GM19023 (cell line): Measurements from ENCODE around the gene ZNF423.

Experiments used
- ATAC-seq: cut with Tn5 transposase; IDR thresholded peaks from one replicate; pipeline ENCODE4 v1.9.1; 2021; ENCODE audit warnings: mild to moderate bottlenecking, moderate library complexity; ENCODE audit not compliant: unreplicated experiment

Gene ZNF423

DNA sequence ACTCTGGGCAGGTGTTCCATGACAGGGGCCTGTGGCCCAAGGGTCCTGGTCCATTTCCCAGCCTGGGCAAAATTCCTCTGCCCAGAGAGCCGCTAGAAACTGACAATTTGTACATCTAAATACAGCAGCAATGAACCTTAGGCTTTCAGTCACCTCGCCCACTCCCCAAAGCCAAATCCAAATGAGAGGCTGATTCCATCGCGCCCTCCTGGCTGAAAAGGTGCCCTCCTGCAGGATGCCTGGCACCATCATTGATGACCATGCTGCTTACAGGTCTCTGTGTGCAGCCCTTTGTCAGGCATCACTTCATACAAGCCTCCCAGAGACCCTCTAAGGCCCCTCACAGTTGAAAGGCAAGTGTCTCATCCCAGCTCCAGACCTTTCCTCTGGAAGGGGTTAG, 367.6 kb downstream of the ZNF423 start:
- no peak for ATAC-seq

DNA sequence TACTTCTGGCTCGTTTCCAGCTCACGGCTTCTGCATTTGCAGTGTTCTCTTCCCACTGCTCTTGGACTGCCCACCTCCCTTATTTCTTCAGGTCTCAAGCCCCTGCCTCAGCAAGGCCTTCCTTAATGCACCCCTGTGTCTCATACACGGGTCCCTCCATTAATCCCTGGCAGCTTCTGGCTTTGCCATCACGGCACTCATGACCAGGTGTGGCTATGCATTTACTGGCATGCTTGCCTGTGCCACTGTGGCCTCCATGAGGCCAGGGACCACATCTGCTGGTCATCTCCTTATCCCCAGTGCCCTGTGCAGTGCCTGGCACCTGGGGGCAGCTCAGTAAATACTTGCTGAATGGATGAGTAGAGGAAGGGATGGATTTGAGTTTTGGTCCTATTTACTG, 368.2 kb downstream of the ZNF423 start:
- no peak for ATAC-seq

DNA sequence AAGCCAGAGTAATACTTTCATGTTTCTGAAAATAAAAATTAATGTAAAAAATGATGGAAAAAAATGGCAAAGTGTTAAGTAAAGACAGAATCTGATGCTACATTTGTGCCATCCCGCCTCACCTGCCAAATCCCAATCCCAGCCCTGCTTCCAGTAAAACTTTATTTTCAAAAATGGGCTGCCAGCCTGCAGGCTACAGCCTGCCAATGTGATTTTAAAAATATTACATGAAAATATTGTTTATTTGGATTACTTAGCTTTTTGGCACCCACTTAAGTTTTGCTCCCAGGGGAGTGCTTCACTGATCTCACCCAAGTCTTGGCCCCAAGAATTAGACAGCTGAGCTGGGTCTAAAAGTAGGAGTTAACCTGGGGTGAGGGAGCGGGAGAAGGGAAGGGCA, 369.5 kb downstream of the ZNF423 start:
- no peak for ATAC-seq

GRCh38 chr16:49485663-49486062, 370.2 kb downstream of the ZNF423 start:
- no peak for ATAC-seq

DNA sequence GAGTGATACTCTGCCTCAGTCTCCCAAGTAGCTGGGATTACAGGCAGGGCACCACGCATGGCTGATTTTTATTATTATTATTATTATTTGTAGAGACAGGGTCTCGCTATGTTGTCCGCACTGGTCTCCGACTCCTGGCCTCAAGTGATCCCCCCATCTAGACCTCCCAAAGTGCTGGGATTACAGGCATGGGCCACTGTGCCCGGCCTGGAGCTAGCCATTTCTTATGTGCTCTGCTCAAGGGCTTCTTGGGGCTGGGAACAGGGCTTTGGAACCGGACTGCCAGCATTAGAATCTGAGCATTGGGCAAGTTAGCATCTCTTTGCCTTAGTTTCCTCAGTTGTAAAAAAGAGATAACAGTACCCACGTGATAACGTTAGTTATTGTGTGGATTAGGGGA, 371.0 kb downstream of the ZNF423 start:
- no peak for ATAC-seq

DNA sequence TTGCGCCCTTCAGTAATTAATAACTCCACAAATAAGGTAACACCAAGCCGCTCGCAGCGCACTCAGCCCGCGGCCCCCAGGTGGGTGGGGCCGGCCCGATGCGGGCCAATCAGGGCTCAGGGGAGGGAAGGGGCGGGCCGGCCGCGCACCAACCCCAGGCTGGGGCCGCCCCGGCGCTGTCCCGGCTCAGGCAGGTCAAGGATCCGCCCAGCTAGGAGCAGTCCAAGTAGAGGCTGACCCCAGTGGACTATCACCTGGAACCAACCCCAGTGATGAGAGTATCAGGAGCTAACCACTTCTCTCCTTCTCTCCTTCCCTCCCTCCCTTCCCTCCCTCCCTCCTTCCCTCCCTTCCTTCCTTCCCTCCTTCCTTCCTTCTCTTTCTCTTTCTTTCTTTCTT, 371.5 kb downstream of the ZNF423 start:
- peak; percentile 66 for ATAC-seq

DNA sequence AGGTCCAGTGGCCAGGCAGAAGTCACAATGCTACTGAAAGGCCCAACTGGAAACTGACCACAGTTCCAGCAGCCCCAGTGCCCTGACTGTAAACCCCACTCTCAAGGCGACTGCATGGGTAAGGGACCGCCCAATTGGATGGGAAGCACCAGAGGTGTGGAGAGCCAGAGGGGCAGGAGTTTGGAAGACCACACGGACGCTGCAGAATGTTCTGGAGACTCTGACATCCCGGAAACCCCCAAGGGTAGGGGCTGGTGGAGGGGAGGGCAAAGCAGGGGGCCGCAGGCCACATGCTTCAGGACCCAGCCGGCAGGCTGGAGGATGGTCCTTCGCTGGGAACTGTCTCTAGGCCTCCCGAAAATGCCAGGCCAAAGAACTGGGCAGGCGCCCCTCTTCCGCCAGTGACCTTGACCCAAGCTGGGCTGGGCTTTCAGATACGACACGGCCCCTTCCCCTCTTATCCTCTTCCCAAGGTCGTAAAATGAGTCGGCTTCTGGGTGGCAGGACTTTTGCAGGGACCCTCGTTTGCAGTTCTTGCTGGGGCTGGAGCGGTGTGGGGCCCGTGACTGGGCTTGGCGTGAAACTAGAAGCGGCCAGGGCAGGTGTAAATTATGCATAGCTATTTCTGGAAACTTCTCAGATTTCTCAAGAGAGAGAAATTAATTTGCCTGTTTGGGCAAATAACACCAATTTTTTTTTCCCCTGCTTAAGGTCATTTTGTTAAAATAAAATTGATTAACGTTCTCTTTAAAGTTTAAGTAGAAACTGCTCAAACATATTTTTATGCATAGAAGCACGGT, 372.1 kb downstream of the ZNF423 start:
- ATAC-seq, result no peak

DNA sequence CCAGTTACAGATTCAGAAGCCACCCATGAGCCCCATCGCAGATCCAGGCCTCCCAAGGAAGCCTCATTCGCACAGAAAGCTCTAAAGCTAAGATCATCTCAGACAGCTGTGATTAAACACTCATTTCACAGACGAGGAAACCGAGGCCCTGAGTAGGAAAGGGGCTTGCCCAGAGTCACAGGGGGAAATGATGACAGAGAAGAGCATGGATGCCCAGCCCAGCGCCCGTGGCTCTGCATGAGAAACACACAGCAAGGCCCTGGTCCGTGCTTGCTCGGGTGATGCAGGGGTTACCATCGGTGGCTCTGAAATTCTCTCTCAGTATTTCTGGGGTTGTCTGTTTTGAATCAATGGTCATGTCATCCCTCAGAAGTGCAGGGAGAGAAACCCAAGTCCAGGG, 372.7 kb downstream of the ZNF423 start:
- ATAC-seq, result no peak

- ATAC-seq, result no peak
Observed at GRCh38 chr16:49482690-49483089, 373.2 kb downstream of the ZNF423 start.

GRCh38 chr16:49478616-49479015, 377.3 kb downstream of the ZNF423 start:
- ATAC-seq, result no peak

GRCh38 chr16:49478107-49478506, 377.8 kb downstream of the ZNF423 start:
- no peak for ATAC-seq

DNA sequence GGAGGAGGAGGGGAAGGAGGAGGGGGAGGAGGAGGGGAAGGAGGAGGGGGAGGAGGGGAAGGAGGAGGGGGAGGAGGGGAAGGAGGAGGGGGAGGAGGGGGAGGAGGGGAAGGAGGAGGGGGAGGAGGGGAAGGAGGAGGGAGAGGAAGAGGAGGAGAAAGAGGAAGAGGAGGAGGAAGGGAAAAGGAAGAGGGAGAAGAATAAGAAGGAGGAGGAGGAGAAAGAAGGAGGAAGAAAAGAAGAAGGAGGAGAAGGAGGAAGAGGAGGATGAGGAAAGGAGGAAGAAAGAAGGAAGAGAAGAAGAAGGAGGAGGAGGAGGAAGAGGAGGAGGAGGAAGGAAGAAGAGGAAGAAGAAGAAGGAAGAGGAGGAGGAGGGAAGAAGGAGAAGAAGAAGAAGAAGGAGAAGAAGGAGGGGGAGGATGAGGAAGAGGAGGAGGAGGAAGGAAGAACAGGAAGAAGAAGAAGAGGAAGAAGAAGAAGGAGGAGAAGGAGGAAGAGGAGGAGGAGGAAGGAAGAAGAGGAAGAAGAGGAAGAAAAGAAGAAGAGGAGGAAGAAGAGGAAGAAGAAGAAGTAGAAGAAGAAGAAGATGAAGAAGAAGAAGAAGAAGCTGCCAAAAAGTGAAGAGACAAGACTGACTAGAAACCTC, 378.5 kb downstream of the ZNF423 start:
- no peak for ATAC-seq

- ATAC-seq, result no peak
Observed at GRCh38 chr16:49474741-49475140, 381.2 kb downstream of the ZNF423 start.

DNA sequence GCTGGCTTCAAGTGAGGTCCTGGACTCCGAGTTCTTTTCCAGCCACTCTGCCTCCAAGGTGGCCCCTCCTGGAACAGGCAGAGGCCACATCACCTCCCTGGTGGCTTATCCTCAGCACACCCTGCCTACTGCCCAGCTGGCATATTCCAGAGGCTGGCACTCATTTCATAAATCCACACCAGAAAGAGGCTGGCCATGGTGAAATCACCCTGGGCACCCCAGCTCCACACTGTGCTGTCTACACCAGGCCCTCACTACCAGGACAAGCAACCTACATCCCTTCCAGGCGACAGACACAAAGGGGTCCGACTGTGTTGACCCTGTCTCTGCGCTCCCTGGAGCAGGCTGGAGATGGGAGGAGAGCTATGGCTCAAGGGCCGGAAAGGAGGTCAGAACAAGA, 382.1 kb downstream of the ZNF423 start:
- no peak for ATAC-seq

DNA sequence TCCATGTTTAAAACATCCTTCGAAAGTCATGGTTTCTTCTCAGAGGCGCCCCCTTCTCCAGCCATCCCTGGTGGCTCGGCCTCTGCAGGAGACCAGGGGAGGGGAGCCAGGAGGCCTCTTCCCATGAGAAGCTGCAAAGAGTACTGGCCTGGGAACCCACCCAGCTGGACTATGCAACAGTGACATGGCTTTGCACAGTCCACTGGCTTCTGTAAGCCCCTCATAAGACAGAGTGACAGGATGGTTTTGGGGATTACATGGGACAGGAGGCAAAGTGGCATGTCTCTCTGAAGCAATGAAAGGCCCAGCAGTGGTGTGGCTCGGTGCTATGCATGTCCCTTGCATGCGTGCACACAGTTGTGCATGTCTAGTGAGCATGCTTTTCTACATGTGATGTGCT, 382.8 kb downstream of the ZNF423 start:
- no peak for ATAC-seq

DNA sequence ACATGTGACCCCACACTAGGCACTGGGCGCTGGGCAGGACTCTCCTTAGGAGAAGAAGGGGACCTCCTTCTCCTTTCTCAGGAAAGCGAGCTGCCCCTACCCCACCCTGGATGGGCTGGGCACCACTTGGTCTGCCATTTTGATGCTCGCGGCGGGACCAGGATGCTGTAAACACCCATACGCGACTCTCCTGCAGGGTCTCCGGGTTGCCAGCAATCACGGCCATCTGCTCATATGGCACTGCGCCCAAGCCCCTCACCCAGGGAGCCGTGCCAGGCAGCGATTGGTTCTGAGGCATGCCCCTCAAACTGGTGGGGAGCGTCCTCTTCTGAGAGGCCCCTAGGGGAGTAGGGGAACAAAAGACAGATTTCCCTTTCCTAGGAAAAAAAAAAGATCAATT, 383.3 kb downstream of the ZNF423 start:
- ATAC-seq, result no peak

DNA sequence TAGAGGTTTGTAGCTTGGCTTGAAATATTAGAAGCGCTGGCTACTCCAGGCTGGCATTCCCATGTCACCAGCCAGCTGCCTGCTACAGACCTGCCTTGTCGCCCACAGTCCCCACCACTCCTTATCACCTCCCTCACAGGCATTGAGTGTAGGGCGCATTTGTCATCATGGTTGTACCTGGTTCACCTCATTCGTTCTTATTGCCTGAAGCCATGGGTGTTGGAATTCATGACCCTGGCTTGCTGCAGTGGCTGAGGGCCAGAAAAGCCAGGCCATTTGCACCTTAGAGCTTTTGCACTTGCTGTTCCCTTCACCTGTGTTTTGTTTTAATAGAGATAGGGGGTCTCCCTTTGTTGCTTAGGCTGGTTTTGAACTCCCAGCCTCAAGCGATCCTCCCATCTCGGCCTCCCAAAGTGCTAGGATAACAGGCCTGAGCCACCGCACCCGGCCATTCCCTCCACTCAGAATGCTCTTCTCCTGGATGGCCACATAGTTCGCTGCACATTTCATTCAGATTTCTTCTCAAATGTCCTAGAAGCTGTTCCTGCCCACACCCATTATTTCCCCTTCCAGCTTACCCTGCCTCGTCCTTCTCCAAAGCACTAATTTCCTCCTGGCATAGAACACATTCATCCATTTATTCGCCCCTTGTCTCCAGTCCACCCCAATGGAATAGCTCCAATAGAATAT, 384.7 kb downstream of the ZNF423 start:
- no peak for ATAC-seq

DNA sequence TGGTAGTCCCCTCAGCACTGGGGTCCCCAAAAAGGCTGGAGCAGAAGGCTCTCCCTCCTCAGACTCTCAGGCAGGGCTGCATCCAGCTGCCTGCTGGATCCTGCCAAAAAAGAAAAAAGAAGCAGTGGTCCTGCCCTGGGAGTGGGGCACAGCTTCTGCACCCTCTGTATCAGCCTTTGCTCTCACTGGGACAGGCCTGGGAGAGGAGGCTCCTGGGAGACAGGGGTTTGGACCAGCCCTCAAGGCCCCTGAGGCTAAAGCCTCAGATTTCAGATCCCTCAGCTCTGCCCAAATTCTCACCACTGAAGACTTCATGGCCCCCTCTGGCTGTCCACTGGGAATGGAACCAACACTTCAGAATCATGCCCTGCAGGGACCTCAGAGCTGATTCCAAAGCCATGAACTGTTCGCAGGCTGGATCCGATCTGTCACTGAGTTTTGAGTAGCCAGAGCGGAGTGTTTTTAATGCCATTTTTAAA, 385.4 kb downstream of the ZNF423 start:
- no peak for ATAC-seq

GRCh38 chr16:49469930-49470451, 385.9 kb downstream of the ZNF423 start:
- ATAC-seq, result no peak

DNA sequence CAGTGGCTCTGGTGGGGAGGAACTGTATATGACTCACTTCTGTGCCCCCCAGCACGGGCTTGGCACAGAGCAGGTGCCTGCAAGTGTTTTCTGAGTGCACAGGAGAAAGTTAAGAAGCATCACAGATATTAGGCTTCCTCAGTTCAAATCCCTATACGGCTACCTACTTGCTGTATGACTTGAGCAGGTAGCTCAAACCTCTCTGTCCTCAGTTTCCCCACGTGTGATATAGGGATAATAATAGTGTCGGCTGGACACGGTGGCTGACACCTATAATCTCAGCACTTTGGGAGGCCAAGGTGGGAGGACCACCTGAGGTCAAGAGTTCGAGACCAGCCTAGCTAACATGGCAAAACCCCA, 386.6 kb downstream of the ZNF423 start:
- ATAC-seq, result no peak

DNA sequence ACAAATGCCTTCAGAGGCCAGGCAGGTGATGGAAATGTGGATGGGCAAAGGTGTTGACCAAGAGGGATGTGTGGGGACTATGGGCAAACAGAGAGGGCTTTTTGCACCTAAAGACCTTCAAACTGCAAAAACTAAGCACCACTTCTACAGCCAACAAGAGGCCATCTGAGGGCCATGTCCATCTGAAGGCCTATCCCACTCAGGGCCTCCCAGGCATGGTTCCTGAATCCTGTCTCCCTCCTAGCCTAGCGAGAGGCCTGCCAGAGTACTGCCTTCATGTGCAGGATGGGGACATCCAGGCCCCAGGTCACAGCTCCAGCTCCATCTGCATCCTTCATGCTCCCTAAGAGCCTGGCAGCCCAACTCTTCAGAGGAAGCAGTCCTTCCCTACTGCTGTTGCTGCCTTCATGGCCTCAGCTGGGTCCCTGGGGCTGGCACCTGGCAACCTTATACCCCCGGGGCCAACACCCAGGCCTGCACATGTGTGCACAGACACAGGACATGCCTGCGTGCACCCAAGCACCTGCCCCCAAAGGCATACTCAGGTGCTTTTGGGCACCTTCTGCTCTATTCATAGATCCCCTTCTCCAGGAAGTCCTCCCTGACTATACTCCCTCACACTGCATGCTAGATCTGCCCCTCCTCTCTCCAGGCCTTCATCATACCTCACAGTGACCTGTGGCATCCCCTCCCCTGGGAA, 387.2 kb downstream of the ZNF423 start:
- ATAC-seq, result no peak
